Activated CD8-positive, alpha-beta memory T cell treated with anti-CD3 and anti-CD28 coated beads for 24 hours (primary cell): Measurements from ENCODE around the gene PRKCG.
A peak's percentile ranks its signal among the peaks of the same experiment; 100 is the strongest.

ENCODE experiments used
- DNase-seq: peaks from one replicate; pipeline ENCODE4 v3.0.0-alpha.2; 2020

Gene PRKCG

DNA sequence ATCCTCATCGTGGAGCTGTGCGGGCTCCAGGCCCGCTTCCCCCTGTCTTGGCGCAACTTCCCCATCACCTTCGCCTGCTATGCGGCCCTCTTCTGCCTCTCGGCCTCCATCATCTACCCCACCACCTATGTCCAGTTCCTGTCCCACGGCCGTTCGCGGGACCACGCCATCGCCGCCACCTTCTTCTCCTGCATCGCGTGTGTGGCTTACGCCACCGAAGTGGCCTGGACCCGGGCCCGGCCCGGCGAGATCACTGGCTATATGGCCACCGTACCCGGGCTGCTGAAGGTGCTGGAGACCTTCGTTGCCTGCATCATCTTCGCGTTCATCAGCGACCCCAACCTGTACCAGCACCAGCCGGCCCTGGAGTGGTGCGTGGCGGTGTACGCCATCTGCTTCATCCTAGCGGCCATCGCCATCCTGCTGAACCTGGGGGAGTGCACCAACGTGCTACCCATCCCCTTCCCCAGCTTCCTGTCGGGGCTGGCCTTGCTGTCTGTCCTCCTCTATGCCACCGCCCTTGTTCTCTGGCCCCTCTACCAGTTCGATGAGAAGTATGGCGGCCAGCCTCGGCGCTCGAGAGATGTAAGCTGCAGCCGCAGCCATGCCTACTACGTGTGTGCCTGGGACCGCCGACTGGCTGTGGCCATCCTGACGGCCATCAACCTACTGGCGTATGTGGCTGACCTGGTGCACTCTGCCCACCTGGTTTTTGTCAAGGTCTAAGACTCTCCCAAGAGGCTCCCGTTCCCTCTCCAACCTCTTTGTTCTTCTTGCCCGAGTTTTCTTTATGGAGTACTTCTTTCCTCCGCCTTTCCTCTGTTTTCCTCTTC lies 8.0 kb upstream of the PRKCG start:
- DNase-seq = no peak

DNA sequence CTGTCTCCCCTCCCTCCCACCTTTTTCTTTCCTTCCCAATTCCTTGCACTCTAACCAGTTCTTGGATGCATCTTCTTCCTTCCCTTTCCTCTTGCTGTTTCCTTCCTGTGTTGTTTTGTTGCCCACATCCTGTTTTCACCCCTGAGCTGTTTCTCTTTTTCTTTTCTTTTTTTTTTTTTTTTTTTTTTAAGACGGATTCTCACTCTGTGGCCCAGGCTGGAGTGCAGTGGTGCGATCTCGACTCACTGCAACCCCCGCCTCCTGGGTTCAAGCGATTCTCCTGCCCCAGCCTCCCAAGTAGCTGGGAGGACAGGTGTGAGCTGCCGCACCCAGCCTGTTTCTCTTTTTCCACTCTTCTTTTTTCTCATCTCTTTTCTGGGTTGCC lies 7.4 kb upstream of the PRKCG start:
- DNase-seq = no peak

DNA sequence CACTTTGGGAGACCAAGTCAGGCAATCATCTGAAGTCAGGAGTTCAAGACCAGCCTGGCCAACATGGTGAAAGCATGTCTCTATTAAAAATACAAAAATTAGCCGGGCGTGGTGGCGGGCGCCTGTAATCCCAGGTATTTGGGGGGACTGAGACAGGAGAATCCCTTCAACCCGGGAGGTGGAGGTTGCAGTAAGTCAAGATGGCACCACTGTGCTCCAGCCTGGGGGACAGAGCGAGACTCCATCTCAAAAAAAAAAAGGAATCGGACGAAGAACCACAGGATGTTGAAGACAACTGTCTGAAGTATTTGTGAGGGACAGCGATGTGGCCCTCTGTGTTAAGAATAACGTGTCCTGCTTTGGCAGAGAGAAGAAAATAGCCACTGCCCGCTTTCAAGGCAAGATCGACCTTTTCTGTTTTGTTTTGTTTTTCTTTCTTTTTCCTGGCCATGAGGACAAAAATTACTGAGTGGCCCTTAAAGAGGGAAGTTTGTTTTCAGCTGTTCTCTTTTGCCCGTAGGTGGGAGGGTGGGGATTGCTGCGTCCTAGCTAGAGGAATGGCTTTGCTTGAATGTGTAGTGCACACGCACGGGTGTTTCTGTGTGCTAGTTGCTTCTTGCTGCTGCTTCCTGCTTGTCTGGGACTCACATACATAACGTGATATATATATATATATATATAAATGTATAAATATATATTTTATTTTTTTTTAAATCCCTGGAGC lies 6.2 kb upstream of the PRKCG start:
- DNase-seq = no peak

DNA sequence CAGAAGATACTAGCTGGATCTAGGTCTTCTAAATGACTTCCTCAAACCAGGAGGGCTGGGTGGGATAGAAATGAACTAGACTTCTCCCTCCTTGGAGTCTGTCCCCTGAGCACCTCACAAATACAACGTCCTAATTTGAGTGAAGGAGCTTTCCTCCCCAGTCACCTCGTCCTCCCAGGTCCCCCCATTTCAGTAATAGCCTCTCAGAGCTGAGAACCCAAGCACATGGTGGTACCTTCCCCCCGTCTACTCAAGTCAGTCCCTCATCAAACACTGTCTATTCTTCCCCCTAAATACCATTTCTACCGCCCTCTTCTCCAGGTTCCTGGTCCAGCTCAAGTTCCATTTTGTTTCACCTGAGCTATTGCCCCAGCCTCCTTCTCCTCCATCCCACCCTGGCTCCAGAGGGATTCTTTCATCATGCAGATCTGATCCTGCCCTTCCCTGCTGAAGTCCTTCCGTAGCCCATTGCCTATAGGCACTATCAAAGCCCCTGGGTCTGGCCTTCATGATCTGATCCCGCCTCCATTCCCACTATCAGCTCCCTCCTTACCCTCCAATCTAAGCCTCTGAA lies 5.3 kb upstream of the PRKCG start:
- DNase-seq = no peak

DNA sequence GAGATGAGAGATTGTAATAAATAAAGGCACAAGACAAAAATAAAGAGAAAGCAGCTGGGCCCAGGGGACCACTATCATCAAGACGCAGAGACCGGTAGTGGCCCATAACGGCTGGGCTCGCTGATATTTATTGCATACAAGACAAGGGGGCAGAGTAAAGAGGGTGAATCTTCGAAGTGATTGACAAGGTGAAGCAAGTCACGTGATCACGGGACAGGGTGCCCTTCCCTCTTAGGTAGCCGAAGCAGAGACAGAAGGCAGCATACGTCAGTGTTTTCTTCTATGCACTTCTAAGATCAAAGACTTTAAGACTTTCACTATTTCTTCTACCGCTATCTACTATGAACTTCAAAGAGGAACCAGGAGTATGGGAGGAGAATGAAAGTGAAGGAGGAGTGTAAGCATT lies 4.6 kb upstream of the PRKCG start:
- DNase-seq = peak; percentile 69

DNA sequence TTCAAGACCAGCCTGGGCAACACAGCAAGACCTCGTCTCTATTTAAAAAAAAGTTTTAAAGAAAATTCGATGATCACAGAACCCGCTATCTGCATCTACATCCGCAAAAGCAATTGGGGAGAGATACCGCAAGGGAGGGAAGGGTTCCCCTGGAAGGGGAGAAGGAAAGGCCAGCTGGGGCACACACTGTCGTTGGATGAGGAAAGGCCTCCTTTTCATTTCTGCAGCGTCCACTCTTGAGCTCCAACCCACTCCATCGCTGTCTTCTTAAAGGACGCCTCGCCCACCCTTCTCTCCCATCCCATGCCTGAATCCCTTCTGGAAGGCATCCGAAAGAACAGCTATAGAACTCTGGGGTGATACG lies 3.2 kb upstream of the PRKCG start:
- no peak for DNase-seq

DNA sequence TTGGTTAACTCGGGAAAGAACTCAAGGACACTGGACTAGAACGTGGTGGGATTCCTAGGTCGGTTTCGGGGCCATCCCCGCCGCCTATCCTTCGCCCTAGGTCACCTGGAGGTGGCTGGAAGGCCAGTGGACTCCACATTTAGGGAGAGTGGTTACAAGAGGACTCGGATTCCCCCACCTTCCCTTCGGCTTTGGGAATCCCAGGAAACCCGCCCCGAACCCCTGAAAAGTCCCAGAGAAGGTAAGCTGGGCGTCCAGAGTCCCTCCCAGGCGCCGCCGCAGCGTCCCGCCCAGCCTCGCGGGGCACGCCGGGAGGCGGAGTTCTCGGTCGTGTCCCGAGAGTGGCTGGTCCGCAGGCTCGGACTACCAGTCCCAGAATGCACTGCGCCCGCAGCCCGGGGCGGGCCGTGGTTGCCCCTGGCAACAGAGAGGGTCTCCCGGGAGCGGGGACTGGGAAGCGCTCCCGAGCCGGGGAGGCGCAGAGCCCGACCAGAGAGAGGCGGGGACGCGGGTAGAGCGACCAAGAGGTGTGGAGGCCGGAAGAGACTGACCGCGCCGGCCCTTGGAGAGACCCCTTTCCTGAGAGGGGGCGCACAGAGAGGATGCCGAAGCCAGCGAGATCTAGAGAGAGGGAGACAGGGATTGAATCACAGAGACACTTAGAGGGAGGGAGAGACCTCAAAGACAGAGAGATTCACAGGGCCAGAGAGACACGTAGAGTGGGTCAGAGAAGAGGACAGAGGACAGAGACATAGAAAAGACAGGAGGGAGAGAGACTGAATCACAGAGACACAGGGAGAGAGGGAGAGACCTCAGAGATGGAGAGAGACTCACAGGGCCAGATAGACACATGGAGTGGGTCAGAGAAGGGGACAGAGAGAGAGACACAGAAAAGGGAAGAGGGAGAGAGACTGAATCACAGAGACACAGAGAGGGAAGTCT lies 2.6 kb upstream of the PRKCG start:
- DNase-seq = peak; percentile 93

DNA sequence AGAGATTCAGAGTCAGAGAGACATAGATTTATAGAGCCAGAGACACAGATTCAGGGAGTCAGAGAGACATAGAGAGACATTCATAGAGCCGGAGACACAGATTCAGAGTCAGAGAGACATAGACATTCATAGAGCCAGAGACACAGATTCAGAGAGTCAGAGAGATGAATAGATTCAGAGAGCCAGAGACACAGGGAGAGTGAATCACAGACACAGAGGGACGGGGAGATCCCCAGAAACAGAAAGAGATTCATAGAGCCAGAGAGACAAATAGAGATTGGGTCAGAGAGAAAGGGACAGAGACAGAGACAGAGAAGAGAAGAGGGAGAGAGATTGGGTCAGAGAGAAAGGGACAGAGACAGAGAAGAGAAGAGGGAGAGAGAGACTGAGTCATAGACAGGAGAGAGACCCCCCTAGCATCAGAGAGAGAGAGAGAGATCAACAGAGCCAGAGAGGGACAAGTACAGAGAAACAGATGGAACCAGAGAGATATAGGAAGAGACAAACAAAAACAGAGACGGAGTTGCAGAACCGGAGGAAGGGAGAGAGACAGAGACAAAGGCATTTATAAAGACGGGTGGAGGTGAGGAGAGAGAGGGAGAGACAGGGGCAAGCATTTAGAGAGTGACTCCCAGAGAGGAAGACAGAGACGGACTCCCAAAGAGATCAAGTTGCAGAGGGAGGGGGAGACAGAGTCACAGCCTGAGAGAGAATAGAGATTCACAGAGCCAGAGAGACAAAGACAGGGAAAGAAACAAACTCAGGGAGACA lies 1.1 kb upstream of the PRKCG start:
- no peak for DNase-seq

DNA sequence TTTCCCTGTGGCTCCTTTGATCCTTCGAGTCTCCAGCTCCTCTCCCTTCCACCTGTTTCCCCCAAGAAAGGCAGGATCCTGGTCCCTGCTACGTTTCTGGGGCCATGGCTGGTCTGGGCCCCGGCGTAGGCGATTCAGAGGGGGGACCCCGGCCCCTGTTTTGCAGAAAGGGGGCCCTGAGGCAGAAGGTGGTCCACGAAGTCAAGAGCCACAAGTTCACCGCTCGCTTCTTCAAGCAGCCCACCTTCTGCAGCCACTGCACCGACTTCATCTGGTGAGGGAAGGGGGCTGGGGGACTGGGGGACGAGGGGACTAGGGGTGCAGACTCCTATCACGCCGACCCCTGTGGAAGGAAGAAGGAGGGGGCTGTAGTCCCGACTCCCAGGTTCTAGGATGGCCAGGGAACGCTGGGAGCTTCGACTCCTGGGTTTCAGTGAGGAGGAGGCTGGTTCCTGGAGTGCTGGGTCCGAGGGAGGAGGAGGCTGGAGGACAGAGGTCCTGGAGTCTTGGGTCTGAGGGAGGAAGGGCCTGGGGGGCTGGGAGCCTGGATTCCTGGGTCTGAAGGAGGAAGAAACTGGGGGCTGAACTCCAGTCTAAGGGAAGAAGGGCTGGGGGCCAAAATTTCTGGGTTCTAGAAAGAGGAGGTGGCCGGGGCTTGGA lies 524 bp downstream of the PRKCG start:
- no peak for DNase-seq

DNA sequence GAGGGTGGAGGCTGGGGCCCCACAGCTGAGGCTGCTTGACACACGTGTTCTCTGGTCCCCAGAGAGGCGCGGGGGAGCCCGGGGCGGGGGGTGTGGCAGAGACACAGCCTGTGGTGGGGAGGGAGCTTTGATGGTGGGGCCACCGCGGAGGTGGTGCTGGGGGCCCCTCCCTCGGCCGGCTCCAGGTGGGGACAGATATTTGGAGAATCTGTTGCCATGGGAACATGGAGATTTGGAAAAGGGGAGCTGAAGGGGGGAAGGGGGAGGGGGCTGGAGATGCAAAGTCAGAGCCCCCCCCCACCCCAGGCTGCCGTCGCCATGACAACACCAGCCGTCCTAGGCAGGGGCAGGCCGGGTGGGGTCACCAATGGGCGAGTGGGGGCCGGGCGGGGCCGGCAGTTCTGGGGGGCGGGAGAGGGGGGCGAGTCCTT lies 1.2 kb downstream of the PRKCG start:
- no peak for DNase-seq

DNA sequence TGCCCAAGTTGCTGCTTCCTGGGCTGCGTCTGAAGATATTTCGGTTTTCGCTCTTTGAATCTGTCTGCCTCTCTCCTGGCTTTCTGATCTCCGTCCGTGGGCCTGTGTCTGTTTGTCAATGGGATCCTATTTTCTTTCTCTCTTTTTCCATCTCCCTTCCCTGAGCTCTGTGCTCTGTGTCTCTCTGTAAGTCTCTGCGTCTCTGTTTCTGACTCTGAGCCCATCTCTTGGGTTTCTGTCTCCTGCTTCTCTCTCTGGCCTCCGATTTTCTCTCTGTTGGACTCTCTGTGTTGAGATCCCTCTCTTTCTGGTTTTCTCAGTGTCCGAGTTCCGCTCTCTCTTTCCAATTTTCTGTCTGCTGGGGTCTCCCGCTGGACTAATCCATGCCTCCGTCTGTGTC lies 1.7 kb downstream of the PRKCG start:
- DNase-seq = no peak

DNA sequence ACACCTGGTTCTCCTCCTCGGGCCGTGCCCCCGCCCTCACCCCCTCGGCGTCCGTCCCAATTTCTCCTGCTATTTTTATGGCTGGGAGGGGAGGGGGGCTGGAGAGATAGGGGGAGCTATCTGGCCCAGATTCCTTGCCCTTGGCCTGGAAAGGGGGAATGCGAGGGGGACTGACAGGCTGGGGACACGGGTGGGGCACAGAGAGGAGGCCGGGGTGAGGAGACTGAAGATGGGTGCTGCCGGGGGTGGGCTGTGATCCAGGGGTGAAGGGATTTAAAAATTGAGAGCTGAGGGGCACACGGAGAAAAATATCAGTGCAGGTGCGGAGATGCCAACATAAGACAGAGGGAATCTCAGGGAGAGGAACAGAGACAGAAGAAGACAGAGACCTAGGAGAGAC lies 2.3 kb downstream of the PRKCG start:
- no peak for DNase-seq

DNA sequence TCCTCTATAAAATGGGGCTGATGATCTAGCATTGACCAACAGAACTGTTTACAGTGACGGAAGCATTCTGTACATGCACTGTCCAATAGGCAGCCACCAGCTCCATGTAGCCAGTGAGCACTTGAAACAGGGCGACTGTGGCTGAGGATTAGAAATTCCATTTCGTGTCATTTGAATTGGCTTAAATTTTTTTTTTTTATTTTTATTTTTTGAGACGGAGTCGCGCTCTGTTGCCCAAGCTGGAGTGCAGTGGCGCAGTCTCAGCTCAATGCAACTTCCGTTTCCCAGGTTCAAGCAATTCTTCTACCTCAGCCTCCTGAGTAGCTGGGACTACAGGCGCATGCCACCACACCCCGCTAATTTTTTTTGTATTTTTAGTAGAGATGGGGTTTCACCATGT lies 3.0 kb downstream of the PRKCG start:
- no peak for DNase-seq

DNA sequence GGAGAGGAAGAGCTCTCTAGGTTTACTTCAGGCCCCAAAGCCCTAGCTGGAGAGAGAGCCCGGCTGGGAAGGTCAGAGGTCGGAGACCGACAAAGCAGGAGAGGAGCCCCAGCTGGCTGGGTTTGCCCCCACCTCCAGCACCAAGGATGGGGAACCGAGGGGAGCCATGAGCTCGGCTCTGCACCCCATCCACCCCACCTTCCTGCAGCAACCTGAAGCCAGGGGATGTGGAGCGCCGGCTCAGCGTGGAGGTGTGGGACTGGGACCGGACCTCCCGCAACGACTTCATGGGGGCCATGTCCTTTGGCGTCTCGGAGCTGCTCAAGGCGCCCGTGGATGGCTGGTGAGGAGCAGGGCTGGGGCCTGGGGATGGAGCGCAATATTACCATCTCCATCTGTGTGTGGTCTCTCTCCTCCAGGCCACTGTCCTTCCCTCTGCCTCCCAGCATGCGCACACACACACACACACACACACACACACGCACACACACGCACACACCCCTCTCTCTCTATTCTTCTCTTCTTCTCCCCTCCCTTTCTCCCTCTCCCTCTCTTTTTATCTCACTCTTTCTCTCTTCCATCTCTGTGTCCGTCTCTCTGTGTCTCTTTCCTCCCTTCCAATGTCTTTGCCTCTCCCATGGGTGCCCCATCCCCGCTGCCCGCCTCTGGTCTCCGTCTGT lies 10.4 kb downstream of the PRKCG start:
- DNase-seq = no peak

DNA sequence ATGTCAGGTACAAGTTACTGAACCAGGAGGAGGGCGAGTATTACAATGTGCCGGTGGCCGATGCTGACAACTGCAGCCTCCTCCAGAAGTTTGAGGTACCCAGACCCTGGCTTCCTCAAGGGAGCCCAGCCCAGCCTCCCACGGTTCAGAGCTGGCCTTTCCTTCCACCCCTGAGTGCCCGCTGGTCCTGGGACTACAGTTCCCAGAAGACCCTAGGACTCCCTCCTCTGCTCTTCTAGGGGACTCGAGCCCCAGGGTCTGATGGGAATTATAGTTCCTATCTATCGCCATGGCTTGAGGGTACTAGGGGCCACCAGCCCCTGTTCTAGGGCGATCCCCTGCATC lies 11.0 kb downstream of the PRKCG start:
- no peak for DNase-seq

DNA sequence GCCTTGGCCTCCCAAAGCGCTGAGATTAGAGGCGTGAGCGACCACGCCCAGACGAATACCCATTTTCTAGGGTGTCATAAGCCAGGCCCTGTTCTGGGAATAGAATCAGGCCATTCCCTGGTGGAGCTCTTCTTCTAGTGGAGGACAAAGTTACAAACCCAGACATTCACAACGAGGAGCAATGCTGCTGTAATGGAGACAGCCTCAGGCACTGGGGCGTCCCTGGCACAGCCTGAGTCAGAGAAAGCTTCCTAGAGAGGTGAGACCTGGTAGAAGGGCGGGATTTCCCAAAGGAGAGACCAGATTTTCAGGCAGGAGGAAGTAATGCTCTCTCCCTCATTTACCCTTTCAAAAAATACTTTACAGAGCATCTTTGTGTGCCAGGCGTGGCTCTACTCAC lies 12.7 kb downstream of the PRKCG start:
- DNase-seq = no peak

DNA sequence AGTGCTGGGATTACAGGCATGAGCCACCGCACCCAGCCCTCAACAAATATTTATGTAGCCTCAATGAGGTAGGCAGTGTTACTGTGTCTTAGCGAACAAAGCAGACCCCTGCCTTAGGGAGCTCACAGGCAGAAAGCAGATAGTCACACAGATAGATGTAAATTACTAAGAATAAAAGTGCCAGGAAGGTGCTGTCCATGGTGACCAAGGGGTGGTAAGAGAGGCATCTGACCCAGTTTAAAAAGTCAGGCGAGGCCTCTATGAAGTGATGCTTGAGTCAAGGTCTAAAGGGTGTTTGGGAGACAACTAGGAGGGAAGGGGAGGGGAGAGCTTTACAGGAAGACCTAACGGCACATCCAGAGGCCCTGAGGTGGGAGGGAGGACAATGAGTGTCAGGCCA lies 14.7 kb downstream of the PRKCG start:
- DNase-seq = no peak

DNA sequence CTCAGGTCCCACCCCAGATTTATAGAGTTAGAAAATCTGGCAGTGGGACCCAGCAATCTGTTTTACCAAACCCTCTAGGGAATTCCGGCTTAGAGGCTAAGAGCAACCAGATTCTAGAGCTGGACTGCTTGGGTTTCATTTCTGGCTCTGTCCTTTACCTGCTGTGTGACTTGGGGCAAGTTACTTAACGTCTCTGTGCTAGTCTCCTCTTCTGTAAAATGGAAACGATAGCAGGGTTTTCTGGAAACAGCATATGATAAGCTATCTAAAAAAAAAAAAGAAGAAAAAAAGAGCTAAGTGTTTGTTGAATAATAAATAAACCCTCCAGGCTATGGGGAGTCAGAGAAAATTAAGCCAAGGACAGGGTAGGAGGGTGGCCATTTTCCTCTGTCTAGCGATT lies 15.5 kb downstream of the PRKCG start:
- no peak for DNase-seq

DNA sequence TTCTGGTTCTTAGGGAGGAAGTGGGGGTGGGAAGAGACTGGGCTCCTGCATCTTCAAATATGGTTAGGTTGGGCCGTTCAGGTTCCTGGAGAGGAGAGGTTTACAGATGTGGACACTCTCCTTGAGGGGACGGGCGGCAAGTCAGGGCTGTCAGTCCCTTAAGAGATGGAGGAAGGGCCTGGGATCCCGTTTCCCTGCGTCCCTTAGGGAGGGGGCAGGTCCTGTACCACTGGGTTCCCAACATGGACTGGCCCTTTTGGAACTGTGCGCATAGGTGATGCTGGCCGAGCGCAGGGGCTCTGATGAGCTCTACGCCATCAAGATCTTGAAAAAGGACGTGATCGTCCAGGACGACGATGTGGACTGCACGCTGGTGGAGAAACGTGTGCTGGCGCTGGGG lies 16.2 kb downstream of the PRKCG start:
- DNase-seq = no peak

DNA sequence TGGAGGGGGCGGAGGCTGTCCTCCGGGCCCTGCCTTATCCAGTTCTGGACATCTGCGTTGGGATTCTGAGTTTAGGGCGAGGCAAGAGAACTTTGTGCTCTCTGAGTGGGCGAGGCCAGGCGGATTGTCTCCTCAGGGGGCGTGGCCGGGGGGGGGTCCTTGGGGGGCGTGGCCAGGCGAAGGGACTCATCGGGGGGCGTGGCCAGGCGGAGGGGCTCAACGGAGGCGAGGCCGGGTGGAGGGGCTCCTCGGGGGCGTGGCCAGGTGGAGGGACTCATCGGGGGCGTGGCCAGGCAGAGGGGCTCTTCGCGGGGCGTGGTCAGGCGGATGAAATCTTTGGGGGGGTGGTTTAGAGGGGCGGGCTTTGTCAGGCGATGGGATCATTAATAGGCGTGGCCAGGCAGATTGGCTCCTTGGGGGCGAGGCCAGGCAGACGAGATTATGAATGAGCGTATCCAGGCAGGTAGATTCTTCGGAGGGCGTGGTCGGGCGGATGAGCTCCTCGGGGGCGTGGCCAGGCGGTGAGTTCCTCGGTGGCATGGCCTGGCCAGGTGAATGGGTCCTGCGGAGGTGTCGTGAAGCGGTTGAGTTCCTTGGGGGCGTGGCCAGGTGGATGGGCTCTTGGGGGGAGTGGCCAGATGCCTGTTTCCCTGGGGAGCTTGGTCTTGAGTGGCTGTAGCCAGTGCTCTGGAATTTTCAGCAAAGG lies 16.8 kb downstream of the PRKCG start:
- no peak for DNase-seq
